ENCODE measurements around the gene PHACTR4.

- TF ChIP-seq EZH2 (IDR thresholded peaks at IDR 0.05; ENCODE audit: borderline replicate concordance, low read depth, low read length, severe bottlenecking) (no peak), POLR2A (IDR thresholded peaks at IDR 0.05; ENCODE audit: low read depth, low read length) (no peak), FOS (IDR thresholded peaks at IDR 0.05; ENCODE audit: borderline replicate concordance, insufficient read depth, low read length) (no peak), MYC (IDR thresholded peaks at IDR 0.05; ENCODE audit: low read depth, low read length) (no peak), POLR2AphosphoS5 (IDR thresholded peaks at IDR 0.05; ENCODE audit: insufficient read depth, low read depth, low read length) (no peak)
- TF ChIP-seq, protein P1, sequence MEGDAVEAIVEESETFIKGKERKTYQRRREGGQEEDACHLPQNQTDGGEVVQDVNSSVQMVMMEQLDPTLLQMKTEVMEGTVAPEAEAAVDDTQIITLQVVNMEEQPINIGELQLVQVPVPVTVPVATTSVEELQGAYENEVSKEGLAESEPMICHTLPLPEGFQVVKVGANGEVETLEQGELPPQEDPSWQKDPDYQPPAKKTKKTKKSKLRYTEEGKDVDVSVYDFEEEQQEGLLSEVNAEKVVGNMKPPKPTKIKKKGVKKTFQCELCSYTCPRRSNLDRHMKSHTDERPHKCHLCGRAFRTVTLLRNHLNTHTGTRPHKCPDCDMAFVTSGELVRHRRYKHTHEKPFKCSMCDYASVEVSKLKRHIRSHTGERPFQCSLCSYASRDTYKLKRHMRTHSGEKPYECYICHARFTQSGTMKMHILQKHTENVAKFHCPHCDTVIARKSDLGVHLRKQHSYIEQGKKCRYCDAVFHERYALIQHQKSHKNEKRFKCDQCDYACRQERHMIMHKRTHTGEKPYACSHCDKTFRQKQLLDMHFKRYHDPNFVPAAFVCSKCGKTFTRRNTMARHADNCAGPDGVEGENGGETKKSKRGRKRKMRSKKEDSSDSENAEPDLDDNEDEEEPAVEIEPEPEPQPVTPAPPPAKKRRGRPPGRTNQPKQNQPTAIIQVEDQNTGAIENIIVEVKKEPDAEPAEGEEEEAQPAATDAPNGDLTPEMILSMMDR (IDR thresholded peaks at IDR 0.05; ENCODE audit: extremely low read depth in 1 of 2, insufficient read depth in 1 of 2, low read depth in 1 of 2, low read length in 2 of 2), result no peak
These were observed 130.0 kb downstream of the PHACTR4 start for GRCh38 chr1:28499553-28499952.

Data from endothelial cell of umbilical vein (primary cell).